NCI-H1048 (cell line): ENCODE measurements around the gene NBEA.
"Not testable (repeated sequence)": the region's sequence is repeated elsewhere in the genome, so short reads cannot be mapped to it uniquely, and the experiment has no call there.

Source experiments
- DNase-seq: peaks from one replicate; lab custom pipeline; 2025; lab: John Stamatoyannopoulos, UW

Gene NBEA

GRCh38 chr13:35388441-35389355 lies 446.6 kb downstream of the NBEA start:
- no peak for DNase-seq

DNA sequence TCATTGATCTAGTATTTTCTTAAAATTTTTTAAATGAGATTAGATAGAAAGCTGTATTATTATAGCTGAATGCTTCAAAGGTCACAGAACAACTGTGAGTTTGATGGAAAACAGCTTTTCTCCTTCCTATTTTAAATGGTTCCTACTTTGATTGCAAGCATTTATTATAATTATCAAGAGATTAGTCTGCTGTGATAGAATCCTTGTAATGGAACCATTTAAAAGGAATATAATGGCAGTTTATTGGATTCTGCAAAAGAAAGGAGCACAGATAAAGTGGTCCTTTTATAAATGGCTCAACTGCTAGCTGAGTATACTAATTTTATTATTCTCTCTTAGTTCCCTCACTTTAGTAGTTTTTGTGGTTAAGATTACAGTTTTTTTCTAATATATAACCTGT lies 447.5 kb downstream of the NBEA start:
- DNase-seq, result no peak

- no peak for DNase-seq
Observed at GRCh38 chr13:35392768-35393167, 450.7 kb downstream of the NBEA start.

GRCh38 chr13:35393886-35394285 lies 451.8 kb downstream of the NBEA start:
- no peak for DNase-seq

- not testable (repeated sequence) for DNase-seq
Observed at GRCh38 chr13:35408285-35408684, 466.2 kb downstream of the NBEA start.

GRCh38 chr13:35411059-35411744 lies 469.1 kb downstream of the NBEA start:
- DNase-seq, result no peak

DNA sequence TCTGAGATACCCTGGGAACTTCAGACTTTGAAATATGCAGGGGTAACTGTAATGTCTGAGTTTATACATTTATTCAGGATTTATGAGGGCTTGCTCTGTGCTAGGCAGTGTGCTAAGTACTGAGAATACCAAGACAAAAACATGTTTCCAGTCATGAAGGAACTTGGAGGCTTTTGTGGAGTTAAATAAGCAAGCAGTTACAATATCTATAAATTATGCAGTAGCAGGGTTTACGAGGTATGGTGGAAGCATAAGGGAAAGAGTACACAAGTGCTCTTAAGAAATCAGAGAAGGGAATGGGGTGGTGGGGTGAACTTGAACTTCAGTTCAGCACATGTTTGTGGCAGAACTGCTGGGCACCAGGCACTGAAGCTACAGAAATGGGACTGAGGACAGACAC lies 506.4 kb downstream of the NBEA start:
- DNase-seq, result no peak

DNA sequence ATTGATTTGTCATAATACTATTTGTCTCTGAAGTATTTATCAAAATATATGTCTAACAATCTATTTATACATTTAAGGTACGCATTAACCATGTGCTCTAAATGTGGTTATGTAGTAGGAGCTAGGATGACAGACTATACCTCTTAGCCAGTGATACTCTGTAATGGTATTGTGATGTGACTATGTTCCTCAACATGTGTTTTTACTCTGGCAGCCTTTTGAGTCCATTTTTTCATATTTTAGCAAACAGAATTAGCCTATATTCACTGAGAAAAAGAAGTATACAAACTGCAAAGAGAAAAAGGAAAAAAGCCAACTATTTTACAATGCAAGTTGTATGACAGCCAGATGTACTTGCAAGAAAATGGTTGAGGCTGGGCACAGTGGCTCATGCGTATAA lies 507.8 kb downstream of the NBEA start:
- DNase-seq, result no peak

DNA sequence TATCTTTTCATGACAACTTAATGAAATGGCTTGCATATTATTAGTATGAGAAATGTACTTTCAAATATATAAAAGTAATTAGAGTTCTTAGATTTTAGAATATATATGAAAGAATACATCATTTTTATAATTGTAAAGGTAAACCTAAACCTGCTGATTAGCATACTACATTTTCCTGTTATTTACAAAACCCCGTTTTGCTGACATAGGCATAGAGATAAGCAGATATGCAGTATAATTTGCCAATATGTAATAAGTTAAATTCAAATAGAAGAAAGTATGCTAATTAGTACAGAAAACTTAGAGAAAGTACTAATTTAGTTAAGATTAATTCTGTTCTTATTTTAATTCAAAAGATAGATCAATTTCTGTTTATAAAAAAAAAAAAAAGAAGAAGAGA lies 513.0 kb downstream of the NBEA start:
- no peak for DNase-seq

DNA sequence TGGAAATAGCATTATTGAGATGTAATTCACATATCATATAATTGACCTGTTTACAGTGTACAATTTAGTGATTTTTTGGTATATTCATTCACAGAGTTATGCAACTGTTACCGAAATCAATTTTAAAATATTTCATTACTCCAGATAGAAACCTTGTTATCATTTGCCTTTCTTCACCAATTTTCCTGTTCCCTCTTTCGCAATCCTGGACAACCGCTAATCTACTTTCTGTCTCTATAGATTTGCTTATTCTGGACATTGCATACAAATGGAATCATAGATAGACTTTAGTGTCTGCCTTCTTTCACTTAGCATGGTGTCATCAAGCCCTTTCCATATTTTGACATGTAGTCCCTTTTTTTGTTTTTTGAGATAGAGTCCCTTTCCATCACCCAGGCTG lies 515.2 kb downstream of the NBEA start:
- no peak for DNase-seq

GRCh38 chr13:35460061-35460460 lies 518.0 kb downstream of the NBEA start:
- DNase-seq, result no peak

DNA sequence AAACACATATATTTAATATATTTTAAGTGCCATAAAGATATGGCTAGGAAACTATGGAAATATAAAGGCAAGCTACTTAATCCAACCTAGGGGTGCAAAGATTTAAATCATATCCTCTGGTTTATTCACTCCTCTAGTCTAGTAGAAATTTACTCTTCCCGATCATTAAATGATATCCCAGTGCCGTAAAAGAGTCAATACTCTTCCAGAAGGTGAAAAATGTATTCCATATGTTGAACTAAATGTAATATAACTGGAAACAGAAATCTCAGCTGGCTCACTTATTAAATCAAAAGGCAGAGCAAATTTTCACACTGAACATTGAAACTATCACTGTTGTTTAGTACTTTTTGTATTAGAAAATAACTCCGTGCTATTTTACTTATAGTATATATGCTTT lies 523.3 kb downstream of the NBEA start:
- no peak for DNase-seq

- no peak for DNase-seq
Observed at GRCh38 chr13:35468195-35468594, 526.1 kb downstream of the NBEA start.

- DNase-seq, result no peak
Observed at GRCh38 chr13:35469806-35470525, 527.9 kb downstream of the NBEA start.

DNA sequence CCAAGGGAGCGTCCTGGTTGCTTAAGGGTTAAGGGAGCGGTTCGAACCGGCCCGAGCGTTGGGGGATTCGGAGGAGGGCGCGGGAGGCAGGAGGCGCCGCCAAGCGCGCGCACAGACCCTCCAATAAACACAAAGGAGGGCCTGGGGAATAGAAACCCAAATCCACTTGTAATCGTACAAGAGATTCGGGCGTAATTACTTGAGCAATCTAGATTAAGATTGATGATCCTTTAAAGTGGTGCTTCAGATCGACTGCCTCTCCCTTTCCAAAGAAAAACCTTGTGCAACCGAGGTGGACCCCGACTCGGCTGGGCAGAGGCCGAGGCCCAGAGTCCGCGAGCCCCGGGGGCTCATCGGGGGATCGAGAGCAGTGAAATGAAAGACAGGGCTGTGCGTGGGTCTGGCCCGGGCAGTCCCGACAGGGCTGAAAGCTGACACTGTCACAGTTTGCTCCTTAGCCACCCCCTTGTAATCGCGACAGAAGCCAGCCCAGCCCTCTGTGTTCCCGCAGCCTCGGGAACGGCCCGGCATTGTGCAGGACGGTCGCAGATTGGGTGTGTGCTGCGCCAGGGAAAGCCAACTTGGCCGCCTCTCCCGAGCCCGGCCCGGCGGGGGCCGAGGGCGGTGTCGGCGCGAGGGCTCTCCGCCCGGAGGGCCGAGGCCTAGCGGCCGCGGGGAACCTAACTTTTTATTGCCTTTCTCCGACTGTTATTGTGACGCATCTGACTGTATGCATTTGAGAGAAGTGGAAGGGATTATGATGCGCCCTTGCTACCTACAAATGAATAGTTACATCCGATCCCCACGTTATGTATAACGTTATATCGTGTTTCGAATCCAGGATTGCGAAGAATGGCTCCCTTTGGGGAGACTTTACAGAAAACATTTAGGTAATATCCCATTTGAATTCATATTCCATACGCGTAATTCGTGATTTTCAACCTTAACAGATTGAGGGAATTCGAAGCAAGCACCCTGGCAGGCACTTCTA lies 528.9 kb downstream of the NBEA start:
- DNase-seq, result no peak

DNA sequence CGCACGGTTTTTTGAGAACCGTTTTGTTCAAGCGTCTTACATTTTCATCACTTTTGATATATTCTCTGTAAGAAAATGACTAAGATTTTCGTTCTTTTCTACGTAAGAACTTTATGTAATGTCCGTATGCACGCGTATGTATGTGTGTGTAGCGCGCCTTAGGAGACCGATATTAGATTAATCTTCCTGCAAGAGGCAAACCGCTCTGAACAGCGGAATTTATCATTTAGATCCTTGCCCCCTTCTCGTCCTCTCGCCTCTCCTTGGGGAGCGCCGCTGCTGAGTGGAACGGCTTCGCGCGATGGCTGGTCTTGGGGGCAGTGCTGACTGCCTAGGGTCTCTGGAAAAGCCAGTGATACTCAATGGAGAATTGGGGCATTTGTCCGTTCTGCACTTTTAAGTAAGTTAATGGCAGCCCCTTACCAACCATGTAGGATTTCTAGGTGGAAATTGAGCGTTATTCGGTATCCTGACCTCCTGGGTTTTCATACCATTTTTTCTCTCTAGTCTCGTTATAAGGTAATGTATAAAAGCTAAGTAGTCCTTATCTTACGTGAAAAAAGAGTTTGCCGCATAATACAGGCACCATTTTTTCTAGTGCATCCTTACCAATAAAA lies 529.7 kb downstream of the NBEA start:
- DNase-seq, result no peak

DNA sequence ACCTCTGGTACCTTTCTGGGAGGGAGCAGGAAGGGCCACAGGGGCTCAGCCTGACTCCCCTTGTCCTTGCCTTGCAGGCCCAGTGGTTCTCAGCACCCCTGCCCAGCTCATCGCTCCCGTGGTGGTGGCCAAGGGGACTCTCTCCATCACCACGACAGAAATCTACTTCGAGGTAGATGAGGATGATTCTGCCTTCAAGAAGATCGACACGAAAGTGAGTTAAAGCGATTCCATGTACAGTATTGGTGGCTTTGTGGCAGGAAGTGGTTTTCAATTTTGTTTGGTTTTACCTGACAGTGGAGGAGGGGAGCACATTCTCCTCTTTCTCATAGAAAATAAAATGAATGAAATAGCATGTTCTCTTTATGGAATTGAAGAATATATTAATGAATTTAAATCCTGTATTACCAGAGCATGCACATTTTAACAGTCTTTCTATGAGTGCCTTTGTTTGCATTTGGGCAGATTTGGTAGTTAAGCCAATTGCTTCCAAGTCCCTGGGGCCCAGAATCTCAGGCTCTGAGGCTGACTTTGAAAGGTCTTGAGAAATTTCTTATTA lies 530.3 kb downstream of the NBEA start:
- no peak for DNase-seq

- DNase-seq, result no peak
Observed at GRCh38 chr13:35473206-35473775, 531.2 kb downstream of the NBEA start.

DNA sequence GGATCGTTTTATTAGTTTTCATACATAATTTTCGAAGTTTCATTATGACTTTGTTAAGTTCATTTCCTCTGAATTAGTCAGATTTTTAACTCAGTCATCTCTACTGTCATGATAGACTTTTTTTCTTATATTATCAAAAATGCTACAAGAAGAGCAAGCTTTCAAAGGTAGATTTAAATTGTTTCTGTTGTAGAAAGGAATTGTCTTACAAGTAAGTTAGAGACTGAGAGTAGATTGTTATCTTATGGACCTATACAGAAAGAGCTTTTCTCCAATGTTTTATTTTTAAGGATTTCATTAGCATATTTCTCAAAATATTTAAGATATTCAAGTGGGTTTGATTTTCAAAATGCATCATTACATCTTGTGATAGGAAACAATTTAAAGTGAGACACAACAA lies 531.7 kb downstream of the NBEA start:
- DNase-seq, result no peak

DNA sequence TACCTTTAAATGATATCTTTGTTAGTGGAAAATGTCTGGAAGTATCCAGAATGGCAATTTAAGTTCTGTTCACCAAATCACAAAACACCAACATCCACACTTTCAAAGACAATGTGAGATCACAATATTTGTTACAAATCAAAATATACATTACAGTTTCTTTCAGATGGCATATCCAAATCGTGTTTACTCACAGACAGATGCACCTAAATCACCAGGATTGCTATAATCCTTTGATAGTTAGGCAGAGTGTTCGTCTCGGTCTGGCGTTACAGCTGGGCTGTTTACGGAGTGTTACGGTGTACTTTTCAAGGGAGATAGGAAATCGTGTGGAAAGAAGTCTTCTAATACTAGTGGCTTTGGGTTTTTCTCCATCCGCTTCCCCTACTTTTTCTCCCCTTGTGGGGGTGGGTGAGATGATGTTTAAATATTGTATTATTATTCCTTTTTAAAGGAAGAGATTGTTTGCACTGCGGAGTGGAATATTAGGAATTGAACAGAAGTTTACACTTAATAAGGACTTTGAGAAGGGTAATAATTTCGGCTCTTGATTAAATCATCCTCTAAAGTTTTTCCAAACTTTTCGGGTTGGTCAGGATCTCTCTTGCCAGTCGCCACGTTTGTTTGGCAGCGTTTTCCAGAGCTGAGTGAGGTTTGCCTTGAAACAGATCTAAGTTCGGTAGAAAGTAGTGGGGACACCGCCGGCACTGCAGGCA lies 532.6 kb downstream of the NBEA start:
- DNase-seq, result no peak
